HG03460 (cell line): ENCODE data around the gene LDLRAD4.

Source experiments
- ATAC-seq: cut with Tn5 transposase; IDR thresholded peaks from one replicate; pipeline ENCODE4 v1.9.1; 2021; ENCODE audit not compliant: unreplicated experiment

The LDLRAD4 gene

GRCh38 chr18:13227910-13228309 is 9.3 kb downstream of the LDLRAD4 start:
- no peak for ATAC-seq

GRCh38 chr18:13229001-13229671 is 10.6 kb downstream of the LDLRAD4 start:
- ATAC-seq = no peak

GRCh38 chr18:13231151-13231550 is 12.6 kb downstream of the LDLRAD4 start:
- ATAC-seq = no peak

GRCh38 chr18:13232086-13232917 is 13.7 kb downstream of the LDLRAD4 start:
- ATAC-seq = no peak

DNA sequence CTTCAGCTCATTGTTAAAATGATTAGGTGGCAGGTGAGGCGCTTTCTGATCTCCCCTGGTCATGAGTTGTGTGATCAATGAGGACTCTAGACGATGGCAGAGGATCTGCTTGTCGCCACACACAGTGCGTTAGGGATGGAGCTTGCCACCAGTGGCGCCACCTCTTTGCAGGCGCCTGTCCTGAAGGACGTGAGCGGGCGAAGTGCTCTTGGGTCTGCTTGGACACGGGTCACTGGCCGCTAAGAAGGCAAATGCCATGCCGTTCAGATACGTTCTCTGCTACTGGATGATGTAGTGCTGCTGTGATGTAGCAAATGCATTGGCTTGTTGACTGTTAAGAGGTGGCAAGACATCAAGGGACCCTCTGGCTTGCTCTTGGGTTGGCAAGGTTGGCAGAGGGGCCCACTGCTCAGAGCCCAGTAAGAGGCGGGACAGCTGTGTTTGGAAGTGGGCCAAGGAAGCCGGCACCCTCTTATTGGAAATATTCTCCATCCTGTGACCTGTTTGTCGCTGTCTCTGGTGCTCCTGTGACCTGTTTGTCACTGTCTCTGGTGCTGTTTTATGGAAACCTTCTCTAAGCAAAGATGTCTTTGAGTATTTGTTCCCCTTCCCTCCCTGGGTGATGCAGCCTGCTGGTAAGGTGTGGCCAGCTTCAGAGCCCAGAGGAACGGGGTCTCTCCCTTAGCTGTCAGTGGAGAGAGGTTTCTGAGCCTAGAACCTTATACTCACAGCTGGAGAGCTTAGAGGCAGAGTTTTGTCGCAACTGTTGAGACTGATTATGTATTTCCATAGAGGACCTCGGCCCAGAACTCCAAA is 14.6 kb downstream of the LDLRAD4 start:
- ATAC-seq = no peak

- ATAC-seq = no peak
These were observed 15.5 kb downstream of the LDLRAD4 start for GRCh38 chr18:13233787-13234783.

- no peak for ATAC-seq
These were observed 16.9 kb downstream of the LDLRAD4 start for GRCh38 chr18:13235421-13235831.

- no peak for ATAC-seq
These were observed 17.4 kb downstream of the LDLRAD4 start for GRCh38 chr18:13235981-13236380.

DNA sequence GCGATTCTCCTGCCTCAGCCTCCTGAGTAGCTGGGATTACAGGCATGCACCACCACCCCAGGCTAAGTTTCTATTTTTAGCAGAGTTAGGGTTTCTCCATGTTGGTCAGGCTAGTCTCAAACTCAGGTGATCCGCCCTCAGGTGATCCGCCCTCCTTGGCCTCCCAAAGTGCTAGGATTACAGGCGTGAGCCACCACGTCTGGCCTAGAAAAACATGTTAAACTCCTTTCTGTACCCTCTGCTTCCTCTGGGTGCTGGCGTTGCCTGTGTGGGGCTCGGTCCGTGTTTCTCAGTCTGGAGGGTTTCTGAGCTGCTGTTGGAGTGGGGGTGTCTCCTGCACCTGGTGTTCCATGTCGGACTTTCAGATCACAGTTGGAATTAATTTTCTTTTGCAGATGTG is 17.9 kb downstream of the LDLRAD4 start:
- no peak for ATAC-seq

DNA sequence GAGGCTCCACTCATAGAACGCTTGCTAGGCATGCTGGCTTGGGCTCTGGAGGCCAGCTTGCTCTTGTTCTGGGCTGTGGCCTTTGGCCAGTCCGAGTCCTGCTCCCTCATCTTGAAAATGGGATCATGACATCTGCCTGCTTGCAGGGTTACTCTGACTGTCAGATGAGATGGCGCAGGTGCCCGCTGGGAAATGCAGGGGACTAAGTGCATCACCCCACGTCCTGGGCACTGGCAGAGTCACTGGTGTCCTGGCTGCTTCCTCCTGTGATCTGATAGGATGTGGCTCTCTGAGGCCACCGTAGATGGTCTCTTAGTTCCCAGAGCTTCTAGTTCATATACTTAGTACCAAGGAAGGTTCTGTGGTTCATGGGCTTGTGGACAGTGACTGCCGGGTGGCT is 18.5 kb downstream of the LDLRAD4 start:
- no peak for ATAC-seq

- ATAC-seq = no peak
These were observed 19.1 kb downstream of the LDLRAD4 start for GRCh38 chr18:13237641-13238040.

DNA sequence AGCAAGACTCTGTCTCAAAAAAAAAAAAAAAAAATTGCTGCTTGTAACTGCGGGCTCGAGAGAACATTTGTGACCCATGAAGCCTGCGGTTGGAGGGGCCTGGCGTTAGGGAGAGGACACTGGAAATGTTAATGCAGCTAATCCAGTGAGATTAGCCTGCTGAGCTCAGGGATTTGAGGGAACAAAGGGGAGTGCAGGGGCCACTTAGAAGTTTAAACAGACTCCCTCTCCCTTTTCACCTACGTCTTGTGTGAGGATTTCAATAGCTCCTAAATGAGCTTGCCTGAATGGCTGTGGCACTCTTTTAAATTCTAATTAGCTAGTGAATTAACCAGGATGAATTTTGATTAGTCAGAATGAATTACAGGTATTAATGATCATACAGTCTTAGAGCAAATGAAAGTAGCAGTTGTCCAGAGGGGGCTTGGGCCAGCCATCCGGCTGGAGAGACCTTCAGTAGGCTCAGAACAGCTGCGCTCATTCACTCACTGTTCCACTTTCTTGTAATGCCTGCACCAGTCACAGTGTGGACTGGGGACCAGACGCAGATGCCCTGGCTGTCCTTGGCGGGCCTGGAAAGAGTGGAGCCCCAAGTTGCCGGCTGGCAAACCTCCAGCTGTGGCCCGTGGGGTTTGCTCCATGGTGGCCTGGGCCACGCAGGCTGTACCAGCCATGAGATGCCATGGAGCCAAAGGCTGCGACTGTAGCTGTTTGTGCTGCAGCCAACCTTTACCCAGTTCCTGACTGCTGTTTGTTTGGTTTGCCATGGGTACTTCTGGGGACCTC is 20.8 kb downstream of the LDLRAD4 start:
- no peak for ATAC-seq

- ATAC-seq = no peak
These were observed 21.6 kb downstream of the LDLRAD4 start for GRCh38 chr18:13240060-13240725.

- ATAC-seq = no peak
These were observed 22.7 kb downstream of the LDLRAD4 start for GRCh38 chr18:13241083-13241892.

DNA sequence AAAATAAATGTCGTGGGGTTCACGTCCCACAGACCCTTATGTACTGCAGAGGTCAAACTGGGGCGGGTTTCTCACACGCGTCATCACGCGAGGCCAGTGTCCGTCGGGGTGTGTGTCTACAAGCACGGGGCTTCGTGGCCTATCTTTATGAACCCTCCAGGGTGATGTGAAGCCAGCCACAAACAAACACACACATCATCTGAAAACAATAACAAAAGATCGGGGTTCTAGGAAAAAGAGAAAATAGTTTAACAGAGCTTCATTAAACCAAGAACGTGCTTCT is 23.3 kb downstream of the LDLRAD4 start:
- ATAC-seq = no peak

- no peak for ATAC-seq
These were observed 24.2 kb downstream of the LDLRAD4 start for GRCh38 chr18:13242797-13243196.

DNA sequence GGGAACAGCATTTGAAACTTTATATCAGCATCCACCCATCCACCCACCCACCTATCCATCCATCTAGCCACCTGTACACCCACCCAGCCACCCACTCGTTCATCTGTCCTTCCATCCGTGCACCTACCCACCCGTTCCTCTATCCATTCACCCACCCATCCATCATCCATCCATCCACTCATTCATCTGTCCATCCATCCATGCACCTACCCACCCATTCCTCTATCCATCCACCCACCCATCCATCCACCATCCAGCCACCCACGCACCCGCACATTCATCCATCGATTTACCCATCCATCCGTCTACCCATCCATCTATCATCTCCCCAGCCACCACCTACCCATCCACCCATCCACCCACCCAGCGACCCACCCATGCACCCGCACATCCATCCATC is 24.8 kb downstream of the LDLRAD4 start:
- ATAC-seq = no peak

GRCh38 chr18:13244135-13244534 is 25.6 kb downstream of the LDLRAD4 start:
- ATAC-seq = no peak
